ENCODE data around the gene LONRF2.

DNA sequence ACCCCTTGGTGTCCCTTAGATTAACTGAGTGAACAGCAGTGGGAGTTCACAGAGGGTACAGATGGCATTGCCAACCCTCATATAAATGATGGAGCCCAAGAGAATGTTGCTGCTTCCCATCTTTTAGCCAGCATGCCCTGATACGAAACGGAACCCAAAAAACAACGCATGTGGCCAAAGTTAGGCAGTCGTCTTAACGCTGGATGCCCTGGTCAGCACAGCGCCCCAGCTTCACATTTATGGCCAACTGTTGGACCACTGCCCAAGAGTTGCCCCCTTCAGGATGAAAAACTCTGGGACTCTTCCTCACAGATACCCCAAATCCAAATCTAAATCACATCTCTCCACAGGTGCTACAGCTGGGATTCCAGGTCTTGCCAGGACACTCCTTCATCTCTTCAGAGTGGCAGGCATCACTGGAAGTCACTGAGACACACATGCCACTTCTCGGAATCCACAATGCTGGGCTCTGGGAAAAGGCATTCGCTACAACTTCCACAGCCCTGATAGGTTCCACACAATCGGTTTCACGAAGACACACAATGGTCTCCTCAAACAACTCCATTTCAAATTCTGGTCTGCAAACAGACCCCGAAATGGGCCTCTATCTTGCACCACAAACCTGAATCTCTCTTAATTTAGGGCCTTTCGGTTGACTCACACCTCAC is 44.6 kb downstream of the LONRF2 start:
- no peak for TF ChIP-seq POLR2A (IDR thresholded peaks at IDR 0.05)
- TF ChIP-seq, protein P1, sequence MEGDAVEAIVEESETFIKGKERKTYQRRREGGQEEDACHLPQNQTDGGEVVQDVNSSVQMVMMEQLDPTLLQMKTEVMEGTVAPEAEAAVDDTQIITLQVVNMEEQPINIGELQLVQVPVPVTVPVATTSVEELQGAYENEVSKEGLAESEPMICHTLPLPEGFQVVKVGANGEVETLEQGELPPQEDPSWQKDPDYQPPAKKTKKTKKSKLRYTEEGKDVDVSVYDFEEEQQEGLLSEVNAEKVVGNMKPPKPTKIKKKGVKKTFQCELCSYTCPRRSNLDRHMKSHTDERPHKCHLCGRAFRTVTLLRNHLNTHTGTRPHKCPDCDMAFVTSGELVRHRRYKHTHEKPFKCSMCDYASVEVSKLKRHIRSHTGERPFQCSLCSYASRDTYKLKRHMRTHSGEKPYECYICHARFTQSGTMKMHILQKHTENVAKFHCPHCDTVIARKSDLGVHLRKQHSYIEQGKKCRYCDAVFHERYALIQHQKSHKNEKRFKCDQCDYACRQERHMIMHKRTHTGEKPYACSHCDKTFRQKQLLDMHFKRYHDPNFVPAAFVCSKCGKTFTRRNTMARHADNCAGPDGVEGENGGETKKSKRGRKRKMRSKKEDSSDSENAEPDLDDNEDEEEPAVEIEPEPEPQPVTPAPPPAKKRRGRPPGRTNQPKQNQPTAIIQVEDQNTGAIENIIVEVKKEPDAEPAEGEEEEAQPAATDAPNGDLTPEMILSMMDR (IDR thresholded peaks at IDR 0.05), result no peak
- TF ChIP-seq POLR2AphosphoS5 (IDR thresholded peaks at IDR 0.05), result no peak

All from breast epithelium (tissue), 3 donors.